ENCODE measurements around the gene EID3.
"Not testable (repeated sequence)": the region's sequence is repeated elsewhere in the genome, so short reads cannot be mapped to it uniquely, and the experiment has no call there.

Gene EID3

DNA sequence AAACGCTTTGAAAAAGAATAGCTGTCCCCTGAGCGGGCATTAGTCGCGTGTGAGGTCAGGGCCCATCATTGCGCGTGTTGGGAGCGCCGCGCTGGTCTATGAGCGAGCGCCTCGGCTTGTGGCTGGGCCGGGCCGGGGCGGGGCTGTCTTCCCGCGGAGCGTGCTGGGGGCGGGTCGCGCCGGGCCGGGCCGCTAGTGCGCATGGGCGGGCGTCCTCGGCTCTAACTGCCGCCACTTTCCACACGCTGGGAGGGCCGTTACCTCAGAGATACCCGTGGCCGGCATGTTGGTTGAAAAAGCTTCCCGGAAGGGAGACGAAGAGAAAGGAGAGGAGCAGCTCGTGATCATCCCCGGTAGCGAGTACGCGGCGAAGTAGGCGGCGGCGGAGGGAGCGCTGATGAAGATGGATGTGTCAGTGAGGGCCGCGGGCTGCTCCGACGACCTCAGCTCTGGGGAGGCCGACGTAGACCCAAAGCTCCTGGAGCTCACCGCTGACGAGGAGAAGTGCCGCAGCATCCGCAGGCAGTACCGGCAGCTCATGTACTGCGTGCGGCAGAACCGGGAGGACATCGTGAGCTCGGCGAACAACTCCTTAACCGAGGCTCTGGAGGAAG lies at the start of gene EID3:
Gene EID3, plus strand, starts transcription at position 202 of the 614 bp plus-strand sequence. Its CDS starts 196 bp downstream, at position 398.
- DNase-seq = peak; percentile 85 to 95 (median 92)

- no peak for DNase-seq
Observed at GRCh38 chr12:104257913-104258472, 45.5 kb upstream of the EID3 start.

GRCh38 chr12:104258476-104259067 lies 45.0 kb upstream of the EID3 start:
- DNase-seq = no peak

DNA sequence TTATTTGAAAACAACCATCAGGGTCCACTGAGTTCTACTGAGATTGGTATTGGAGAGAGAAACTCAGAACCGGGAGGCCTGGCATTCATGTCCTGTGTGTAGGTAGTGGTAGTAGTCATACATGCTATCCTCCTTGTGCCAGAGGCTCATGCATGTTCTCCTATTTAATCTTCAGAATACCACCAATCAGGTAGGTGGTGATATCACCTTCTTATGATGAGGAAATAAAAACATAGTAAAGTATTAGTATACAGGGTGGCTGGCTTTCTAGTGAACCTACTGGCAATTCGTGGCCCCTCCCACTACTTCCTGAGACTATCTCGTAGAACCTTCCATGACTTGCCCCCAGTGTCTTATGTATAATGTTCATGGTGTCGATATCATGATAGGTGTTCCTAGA lies 40.5 kb upstream of the EID3 start:
- no peak for DNase-seq

DNA sequence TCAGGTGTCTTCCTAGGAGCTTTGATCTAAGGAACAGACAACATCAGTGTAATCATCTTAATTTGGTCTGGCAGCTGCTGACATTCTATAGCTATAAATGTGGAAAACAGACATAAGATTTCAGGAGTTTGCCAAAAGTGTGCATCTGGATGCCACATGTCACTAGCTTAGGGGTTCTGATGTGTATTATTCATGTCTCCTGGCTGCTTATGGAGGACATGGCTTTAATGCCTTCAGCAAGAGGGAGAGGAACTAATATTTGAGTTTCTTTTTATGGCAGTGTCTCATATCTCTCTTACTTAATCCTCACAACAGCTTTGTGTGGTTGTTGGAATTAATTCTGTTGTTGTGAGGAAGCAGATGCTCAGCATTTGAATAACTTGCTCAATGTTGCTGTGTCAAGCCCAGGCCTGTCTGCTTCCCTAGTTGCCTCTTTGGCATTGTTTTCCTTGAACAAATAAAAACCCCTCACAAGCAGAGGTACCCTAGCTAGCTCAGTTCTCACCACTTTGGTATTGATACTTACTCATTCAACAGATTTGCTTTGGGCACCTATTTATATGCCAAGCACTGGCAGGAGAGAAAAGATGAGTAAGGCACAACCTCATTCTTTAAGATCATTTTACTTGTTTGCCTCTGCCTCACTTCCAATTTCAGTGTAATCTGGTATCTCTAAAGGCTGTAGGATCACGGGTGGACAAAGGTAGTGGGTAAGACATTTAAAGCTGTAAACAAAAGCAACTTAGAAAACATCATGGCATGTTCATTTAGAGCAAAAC lies 39.8 kb upstream of the EID3 start:
- DNase-seq = peak; percentile 24 to 43 (median 32)

DNA sequence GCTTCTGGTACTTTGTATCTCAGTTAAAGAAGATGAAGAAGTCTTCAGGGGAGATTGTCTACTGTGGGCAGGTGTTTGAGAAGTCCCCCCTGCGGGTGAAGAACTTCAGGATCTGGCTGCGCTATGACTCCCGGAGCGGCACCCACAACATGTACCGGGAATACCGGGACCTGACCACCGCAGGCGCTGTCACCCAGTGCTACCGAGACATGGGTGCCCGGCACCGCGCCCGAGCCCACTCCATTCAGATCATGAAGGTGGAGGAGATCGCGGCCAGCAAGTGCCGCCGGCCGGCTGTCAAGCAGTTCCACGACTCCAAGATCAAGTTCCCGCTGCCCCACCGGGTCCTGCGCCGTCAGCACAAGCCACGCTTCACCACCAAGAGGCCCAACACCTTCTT lies 38.1 kb upstream of the EID3 start:
- not testable (repeated sequence) for DNase-seq

DNA sequence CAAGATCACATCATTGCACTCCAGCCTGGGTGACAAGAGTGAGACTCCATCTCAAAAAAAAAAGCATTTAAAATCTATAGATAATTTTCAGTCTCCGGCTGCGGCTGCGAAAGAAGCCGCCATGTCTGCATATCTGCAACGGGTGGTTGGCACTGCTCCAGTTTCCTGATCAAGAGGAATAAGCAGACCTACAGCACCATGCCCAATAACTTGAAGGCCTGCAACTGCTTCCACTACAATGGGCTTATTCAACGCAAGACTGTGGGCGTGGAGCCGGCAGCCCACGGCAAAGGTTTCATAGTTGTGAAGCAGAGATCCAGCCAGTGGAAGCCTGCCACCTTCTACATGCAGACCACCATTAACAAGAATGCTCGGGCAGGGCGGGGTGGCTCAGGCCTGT lies 30.6 kb upstream of the EID3 start:
- no peak for DNase-seq

GRCh38 chr12:104273503-104273902 lies 30.0 kb upstream of the EID3 start:
- no peak for DNase-seq

DNA sequence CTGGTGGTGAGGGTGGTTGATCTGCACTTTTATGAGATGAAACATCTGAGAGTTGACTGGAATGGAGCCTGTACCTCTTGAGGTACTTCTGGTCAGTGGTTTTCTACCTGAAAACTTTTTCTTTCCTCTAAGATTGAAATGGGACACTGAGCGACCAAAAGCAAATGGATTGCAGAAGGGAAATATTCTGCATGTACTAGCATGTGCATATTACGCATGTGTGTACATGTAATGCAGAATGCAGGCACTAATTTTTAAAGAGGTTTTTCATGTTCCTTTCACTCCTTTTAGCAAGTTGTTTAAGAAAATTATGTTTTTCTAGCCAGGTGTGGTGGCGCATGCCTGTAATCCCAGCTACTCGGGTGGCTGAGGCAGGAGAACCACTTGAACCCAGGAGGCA lies 28.7 kb upstream of the EID3 start:
- DNase-seq = no peak

- peak; percentile 45 to 73 (median 66) for DNase-seq
Observed at GRCh38 chr12:104275689-104276088, 27.9 kb upstream of the EID3 start.

- no peak for DNase-seq
Observed at GRCh38 chr12:104276273-104277131, 27.0 kb upstream of the EID3 start.

- DNase-seq = no peak
Observed at GRCh38 chr12:104279164-104279563, 24.4 kb upstream of the EID3 start.

GRCh38 chr12:104280111-104280510 lies 23.4 kb upstream of the EID3 start:
- peak in 1 of 3 donors; percentile 26 for DNase-seq

GRCh38 chr12:104280717-104281458 lies 22.7 kb upstream of the EID3 start:
- peak; percentile 50 to 82 (median 78) for DNase-seq

GRCh38 chr12:104281636-104282035 lies 21.9 kb upstream of the EID3 start:
- no peak for DNase-seq

DNA sequence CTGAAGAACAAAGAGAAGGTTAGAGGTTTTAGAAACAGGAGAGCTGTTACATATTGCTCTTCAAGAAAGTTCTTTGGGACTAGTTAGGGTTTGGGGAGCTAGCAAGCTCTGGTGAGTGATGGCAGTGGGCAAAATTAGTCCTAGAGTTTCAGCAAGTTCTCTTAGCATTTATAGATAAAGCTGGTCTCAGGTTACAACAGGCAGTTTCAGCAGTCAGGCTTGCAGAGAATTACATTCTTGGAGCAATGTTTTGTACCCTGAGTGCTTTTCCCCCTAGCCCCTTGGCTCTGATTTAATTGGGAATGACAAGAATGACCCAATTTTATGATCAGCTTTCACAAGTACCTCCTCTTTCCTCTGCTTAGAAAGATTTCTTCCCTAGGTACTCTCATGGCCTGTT lies 21.4 kb upstream of the EID3 start:
- DNase-seq = no peak

DNA sequence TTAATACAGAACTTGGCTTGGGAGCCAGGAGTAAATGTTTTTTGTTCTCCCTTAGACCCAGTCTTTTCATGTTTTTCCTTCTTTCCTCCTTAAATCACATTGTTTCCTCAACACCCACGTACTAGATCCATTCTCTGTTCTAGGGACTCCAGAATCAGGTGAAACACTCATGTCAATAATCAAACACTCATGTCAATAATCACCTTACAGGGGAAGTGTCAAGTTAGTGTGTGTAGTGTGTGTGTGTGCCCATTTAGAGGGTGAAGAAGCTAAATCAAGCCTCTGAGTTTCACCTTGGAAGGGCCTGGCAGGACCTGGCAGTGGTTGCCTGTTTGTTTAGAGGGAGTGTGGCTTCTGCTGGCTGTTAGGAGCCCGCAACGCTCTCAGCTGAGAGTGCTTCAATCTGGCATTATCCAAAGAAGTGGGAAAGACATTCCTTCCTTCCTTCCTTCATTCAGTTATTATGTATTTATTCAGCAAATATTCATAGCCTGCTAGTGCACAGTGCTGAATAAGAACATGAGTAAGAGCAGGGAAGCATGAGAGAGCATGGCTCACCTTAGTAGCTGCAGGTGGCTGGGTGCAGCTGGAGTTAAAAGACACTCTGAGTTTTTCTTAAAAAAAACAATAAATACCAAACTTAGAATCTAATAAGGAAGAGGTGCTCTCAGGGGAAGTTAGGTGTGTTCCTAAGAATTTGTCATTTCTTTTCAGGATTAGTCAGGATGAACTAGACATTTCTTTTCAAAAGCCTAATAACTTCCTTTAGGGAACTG lies 17.6 kb upstream of the EID3 start:
- DNase-seq = no peak

- peak; percentile 96 to 98 (median 98) for DNase-seq
Observed at GRCh38 chr12:104286516-104287482, 16.7 kb upstream of the EID3 start.

DNA sequence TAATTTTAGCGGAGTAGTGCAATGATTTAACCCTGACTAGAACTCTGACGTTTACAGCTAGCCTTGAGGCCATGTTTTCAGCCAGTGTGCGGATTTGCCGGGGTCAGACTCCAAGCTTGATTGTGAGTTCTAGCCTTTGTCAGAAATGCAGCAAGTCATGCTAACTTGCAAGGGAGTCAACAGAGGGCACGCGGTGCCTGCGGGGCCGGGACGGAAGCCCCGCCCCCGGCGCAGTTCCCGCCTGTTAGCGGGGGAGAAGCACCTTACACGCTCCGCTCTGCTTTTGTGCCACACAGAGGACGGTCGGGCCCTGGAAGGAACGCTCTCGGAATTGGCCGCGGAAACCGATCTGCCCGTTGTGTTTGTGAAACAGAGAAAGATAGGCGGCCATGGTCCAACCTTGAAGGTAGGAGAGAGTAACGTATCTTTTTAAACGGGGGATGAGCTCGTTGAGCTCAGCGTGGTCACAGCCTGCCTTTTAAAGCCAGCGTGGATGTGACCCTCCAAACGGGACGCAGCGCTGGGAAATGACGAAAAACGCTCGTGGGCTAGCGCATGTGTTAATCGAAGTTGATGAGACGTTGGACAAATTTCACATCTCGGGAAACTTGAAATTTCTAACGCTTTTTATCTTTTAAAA lies 14.8 kb upstream of the EID3 start:
- DNase-seq = peak; percentile 87 to 92 (median 90)

Data from suppressor macrophage treated with lipopolysaccharide for 1 hour (primary cell).